Stimulated activated naive CD8-positive, alpha-beta T cell treated with anti-CD3 and anti-CD28 coated beads, Interleukin-15, amount 100 ng/mL, for 72 hours (primary cell): ENCODE results near the gene CACNA1D.

Source experiments
- ATAC-seq: fragments of 150-1000 bp; cut with Tn5 transposase; 2 replicates; pipeline ENCODE4 v1.10.0; 2021; ENCODE audit warnings: mild to moderate bottlenecking, moderate library complexity
- DNase-seq, 2 donors: peaks; one replicate each; pipeline ENCODE4 v3.0.0; 2021 to 2022
- H3K27ac Mint-ChIP-seq, 2 donors: one replicate each; pipeline ENCODE4 v1.8.0; 2022; ENCODE audit warnings: mild to moderate bottlenecking in 2 of 2, mixed read lengths in 2 of 2, moderate library complexity in 2 of 2
- H3K27me3 Mint-ChIP-seq: one replicate; pipeline ENCODE4 v1.8.0; 2022; ENCODE audit warnings: mixed read lengths
- H3K4me1 Mint-ChIP-seq: one replicate; pipeline ENCODE4 v1.8.0; 2022; ENCODE audit warnings: mild to moderate bottlenecking, mixed read lengths
- H3K4me3 Mint-ChIP-seq, 2 donors: one replicate each; pipeline ENCODE4 v1.8.0; 2022; ENCODE audit warnings: mild to moderate bottlenecking in 2 of 2, mixed read lengths in 2 of 2, moderate library complexity in 1 of 2
- H3K9me3 Mint-ChIP-seq, 2 donors: one replicate each; pipeline ENCODE4 v1.8.0; 2022; ENCODE audit warnings: mixed read lengths in 2 of 2

Gene CACNA1D

GRCh38 chr3:53594276-53594675 is 99.9 kb downstream of the CACNA1D start:
- Mint-ChIP-seq H3K9me3 (no peaks in the 10 kb centered on the region), H3K4me1 (peaks cover 8% of the 10 kb centered on the region), H3K4me3 (no peak overlapping the region), H3K27me3 (no peaks in the 10 kb centered on the region), H3K27ac (no peak overlapping the region)
- ATAC-seq (no peak), DNase-seq (no peak)

- no peak overlapping the region for H3K27ac Mint-ChIP-seq
- no peaks in the 10 kb centered on the region for H3K27me3 Mint-ChIP-seq
- ATAC-seq, result no peak
- DNase-seq, result no peak
- H3K4me1 Mint-ChIP-seq, result peaks cover 8% of the 10 kb centered on the region
- H3K9me3 Mint-ChIP-seq, result no peaks in the 10 kb centered on the region
- H3K4me3 Mint-ChIP-seq, result no peak overlapping the region
Measured at GRCh38 chr3:53595660-53596059, 101.2 kb downstream of the CACNA1D start.

- no peaks in the 10 kb centered on the region for H3K27me3 Mint-ChIP-seq
- peaks cover 8% of the 10 kb centered on the region for H3K4me1 Mint-ChIP-seq
- ATAC-seq, result no peak
- H3K9me3 Mint-ChIP-seq, result no peaks in the 10 kb centered on the region
- no peak overlapping the region for H3K4me3 Mint-ChIP-seq
- DNase-seq, result no peak
- H3K27ac Mint-ChIP-seq, result peak overlapping the region in 1 of 2 donors; percentile 45
Measured at GRCh38 chr3:53597136-53597915, 102.9 kb downstream of the CACNA1D start.

- H3K27me3 Mint-ChIP-seq, result no peaks in the 10 kb centered on the region
- no peaks in the 10 kb centered on the region for H3K9me3 Mint-ChIP-seq
- no peak overlapping the region for H3K4me3 Mint-ChIP-seq
- H3K4me1 Mint-ChIP-seq, result peaks cover 8% of the 10 kb centered on the region
- DNase-seq (no peak), ATAC-seq (no peak)
- H3K27ac Mint-ChIP-seq, result no peak overlapping the region
Measured at GRCh38 chr3:53599771-53600170, 105.4 kb downstream of the CACNA1D start.

GRCh38 chr3:53602866-53603265 is 108.5 kb downstream of the CACNA1D start:
- Mint-ChIP-seq H3K27ac (no peak overlapping the region), H3K4me3 (no peak overlapping the region), H3K27me3 (no peaks in the 10 kb centered on the region), H3K9me3 (peaks cover 0 to 4% of the 10 kb centered on the region in 2 donors), H3K4me1 (peaks cover under 1% of the 10 kb centered on the region)
- DNase-seq, result no peak
- no peak for ATAC-seq

GRCh38 chr3:53604232-53604631 is 109.8 kb downstream of the CACNA1D start:
- Mint-ChIP-seq H3K4me3 (no peak overlapping the region), H3K27me3 (no peaks in the 10 kb centered on the region), H3K9me3 (peaks cover 0 to 4% of the 10 kb centered on the region in 2 donors), H3K27ac (no peak overlapping the region), H3K4me1 (no peaks in the 10 kb centered on the region)
- no peak for DNase-seq
- no peak for ATAC-seq

GRCh38 chr3:53606793-53607192 is 112.4 kb downstream of the CACNA1D start:
- H3K9me3 Mint-ChIP-seq, result peaks cover 0 to 4% of the 10 kb centered on the region in 2 donors
- no peak overlapping the region for H3K4me3 Mint-ChIP-seq
- H3K27ac Mint-ChIP-seq, result no peak overlapping the region
- DNase-seq, result no peak
- H3K27me3 Mint-ChIP-seq, result peaks cover 9% of the 10 kb centered on the region
- ATAC-seq, result no peak
- no peaks in the 10 kb centered on the region for H3K4me1 Mint-ChIP-seq

GRCh38 chr3:53612508-53612907 is 118.1 kb downstream of the CACNA1D start:
- H3K4me3 Mint-ChIP-seq, result no peak overlapping the region
- no peak overlapping the region for H3K27ac Mint-ChIP-seq
- DNase-seq (no peak), ATAC-seq (no peak)
- no peaks in the 10 kb centered on the region for H3K9me3 Mint-ChIP-seq
- H3K4me1 Mint-ChIP-seq, result no peaks in the 10 kb centered on the region
- peaks cover 26% of the 10 kb centered on the region for H3K27me3 Mint-ChIP-seq

- Mint-ChIP-seq H3K27ac (no peak overlapping the region), H3K9me3 (no peaks in the 10 kb centered on the region), H3K4me1 (no peaks in the 10 kb centered on the region), H3K4me3 (no peak overlapping the region), H3K27me3 (peaks cover 29% of the 10 kb centered on the region)
- ATAC-seq (no peak), DNase-seq (no peak)
Measured at GRCh38 chr3:53613125-53613524, 118.7 kb downstream of the CACNA1D start.

GRCh38 chr3:53614307-53614706 is 119.9 kb downstream of the CACNA1D start:
- Mint-ChIP-seq H3K4me1 (no peaks in the 10 kb centered on the region), H3K4me3 (no peak overlapping the region), H3K27ac (no peak overlapping the region), H3K27me3 (peaks cover 31% of the 10 kb centered on the region), H3K9me3 (no peaks in the 10 kb centered on the region)
- no peak for DNase-seq
- ATAC-seq, result no peak

- H3K4me3 Mint-ChIP-seq, result no peak overlapping the region
- no peak for ATAC-seq
- H3K27me3 Mint-ChIP-seq, result peaks cover 38% of the 10 kb centered on the region
- no peaks in the 10 kb centered on the region for H3K4me1 Mint-ChIP-seq
- no peak overlapping the region for H3K27ac Mint-ChIP-seq
- no peaks in the 10 kb centered on the region for H3K9me3 Mint-ChIP-seq
- no peak for DNase-seq
Measured at GRCh38 chr3:53616321-53616720, 121.9 kb downstream of the CACNA1D start.

- no peaks in the 10 kb centered on the region for H3K9me3 Mint-ChIP-seq
- H3K27me3 Mint-ChIP-seq, result peaks cover 41% of the 10 kb centered on the region
- ATAC-seq, result no peak
- H3K4me3 Mint-ChIP-seq, result no peak overlapping the region
- H3K4me1 Mint-ChIP-seq, result no peaks in the 10 kb centered on the region
- DNase-seq, result no peak
- H3K27ac Mint-ChIP-seq, result no peak overlapping the region
Measured at GRCh38 chr3:53616971-53617892, 122.8 kb downstream of the CACNA1D start.

- H3K4me1 Mint-ChIP-seq, result no peaks in the 10 kb centered on the region
- ATAC-seq (no peak), DNase-seq (no peak)
- peaks cover 41% of the 10 kb centered on the region for H3K27me3 Mint-ChIP-seq
- H3K27ac Mint-ChIP-seq, result no peak overlapping the region
- no peaks in the 10 kb centered on the region for H3K9me3 Mint-ChIP-seq
- no peak overlapping the region for H3K4me3 Mint-ChIP-seq
Measured at GRCh38 chr3:53617893-53618523, 123.6 kb downstream of the CACNA1D start.

GRCh38 chr3:53618524-53618906 is 124.1 kb downstream of the CACNA1D start:
- no peak overlapping the region for H3K27ac Mint-ChIP-seq
- H3K4me3 Mint-ChIP-seq, result no peak overlapping the region
- H3K9me3 Mint-ChIP-seq, result no peaks in the 10 kb centered on the region
- ATAC-seq (no peak), DNase-seq (no peak)
- no peaks in the 10 kb centered on the region for H3K4me1 Mint-ChIP-seq
- H3K27me3 Mint-ChIP-seq, result peaks cover 41% of the 10 kb centered on the region

- Mint-ChIP-seq H3K27ac (no peak overlapping the region), H3K4me1 (no peaks in the 10 kb centered on the region), H3K9me3 (no peaks in the 10 kb centered on the region), H3K27me3 (peaks cover 41% of the 10 kb centered on the region), H3K4me3 (no peak overlapping the region)
- ATAC-seq (no peak), DNase-seq (no peak)
Measured at GRCh38 chr3:53618936-53619335, 124.5 kb downstream of the CACNA1D start.
